Measurements from ENCODE around the gene FAM9C.
"Not testable (repeated sequence)": the region's sequence is repeated elsewhere in the genome, so short reads cannot be mapped to it uniquely, and the experiment has no call there.

FAM9C gene

DNA sequence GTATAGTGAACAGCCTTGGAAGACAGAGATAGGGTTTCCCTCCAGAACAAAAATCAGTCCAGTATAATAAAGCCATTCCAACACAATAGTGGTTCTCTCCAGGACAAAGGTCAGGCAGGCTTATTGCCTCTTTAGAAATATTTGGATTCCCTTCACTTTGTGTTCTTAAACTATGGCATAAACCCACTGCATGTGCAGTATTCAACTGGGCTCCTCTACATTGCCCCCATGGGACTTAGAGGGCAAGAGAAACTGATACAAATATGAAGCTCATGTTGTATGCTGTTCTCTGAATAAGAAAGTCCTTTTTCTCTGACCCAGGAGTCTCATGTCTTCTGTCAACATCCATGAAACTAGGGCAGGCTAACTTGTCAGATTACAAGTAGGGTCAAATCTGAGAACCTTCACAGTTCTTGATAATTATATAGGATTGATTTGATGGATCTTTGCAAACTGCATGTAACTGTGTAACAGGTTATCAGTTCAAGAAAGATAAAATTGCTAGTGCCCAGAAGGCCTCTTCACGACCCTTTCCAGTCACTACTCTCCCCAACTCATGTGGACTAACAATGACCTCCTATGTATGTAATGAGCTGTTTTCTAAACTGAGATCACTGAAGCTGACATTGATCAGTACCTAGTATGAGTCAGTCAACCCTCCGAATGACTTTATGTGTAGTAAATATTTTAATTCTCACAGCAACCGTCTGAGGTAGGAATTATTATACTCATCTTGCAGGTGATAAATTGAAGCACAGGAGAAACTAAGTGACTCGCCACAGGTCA, 31.9 kb upstream of the FAM9C start:
- no peak for DNase-seq (ENCODE audit: low read depth)

DNA sequence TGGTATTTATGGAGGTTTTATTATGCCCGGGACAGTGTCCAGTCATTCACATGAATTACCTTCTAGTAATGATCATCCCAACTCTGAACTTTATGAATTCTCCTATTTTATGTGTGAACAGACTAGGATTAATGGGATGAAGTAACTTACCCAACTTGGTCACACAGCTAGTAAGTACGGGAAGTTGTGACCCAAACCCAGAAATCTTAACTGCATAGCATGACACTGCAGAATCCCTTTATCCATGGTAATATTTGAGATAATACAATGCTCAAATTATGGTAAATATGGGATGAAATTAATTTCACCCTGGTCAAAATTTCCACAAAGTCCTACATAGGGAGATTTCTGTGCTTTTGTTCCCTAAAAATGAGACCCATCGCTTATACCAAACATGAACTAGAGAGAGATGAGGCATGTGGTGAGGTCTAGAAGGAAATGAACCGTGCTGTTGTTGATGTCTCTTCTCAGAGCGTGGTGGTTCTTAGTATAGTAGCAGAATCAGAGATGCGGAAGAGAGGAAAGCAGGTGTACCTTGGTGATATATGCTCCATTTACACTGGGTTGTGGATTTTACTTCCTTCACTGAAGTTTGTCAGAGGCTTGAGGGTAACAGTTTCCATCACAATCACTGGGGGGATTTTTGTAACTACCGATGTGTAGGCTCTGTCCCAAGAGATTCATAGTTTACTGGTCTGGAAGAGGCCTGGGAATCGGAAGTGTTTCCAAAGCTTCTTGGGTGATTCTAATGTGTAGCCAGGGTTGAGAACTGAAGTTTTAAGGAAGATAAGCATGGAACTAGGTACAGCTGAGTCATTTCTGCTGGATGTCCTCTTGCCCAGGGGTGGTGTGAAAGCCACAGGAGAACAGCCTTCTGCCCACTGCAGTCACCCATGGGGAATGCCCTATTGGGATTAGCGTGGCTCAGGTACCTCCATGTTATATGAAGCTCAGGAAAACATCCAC, 30.2 kb upstream of the FAM9C start:
- no peak for DNase-seq (ENCODE audit: low read depth)

- DNase-seq (ENCODE audit: low read depth), result no peak
These were observed 25.5 kb upstream of the FAM9C start for GRCh38 chrX:13069771-13070416.

- no peak for DNase-seq (ENCODE audit: low read depth)
These were observed 24.2 kb upstream of the FAM9C start for GRCh38 chrX:13068651-13069050.

DNA sequence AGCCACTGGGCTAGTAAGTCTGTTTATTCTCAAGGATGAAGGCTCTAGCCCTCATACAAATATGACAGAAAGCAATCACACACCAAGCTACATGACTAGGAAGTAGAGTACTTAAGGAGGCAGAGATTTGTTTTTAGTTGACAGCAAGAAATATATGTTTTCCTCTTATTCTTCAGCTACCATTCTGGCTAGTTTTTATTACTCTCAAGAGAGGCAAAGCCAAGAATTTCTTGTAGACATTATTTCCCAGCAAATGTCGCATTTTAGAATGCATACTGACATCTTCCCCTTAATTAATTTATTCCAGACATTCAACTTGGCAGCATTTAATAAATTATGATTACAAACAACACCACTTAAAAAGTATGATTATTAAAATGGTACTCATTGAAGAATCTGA, 23.4 kb upstream of the FAM9C start:
- no peak for DNase-seq (ENCODE audit: low read depth)

DNA sequence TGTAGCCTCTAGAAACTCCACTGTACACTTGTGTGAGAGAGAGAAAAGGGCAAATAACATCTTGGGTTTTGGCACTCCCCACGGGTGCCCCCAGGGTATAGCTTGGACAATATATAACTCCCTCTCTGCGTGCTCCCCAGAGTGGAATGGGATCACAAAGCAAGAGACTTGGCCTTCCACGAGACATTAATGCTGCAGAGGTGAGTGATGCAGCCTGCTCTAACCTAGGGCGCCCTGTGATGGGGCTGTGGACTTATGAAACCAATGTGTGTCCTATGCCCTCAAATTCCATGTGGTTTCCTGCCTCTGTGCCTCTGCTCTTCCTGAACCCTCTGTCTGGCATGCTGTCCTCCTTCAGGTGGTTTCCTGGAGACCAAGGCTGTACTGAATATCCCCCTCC, 22.0 kb upstream of the FAM9C start:
- DNase-seq (ENCODE audit: low read depth), result no peak

DNA sequence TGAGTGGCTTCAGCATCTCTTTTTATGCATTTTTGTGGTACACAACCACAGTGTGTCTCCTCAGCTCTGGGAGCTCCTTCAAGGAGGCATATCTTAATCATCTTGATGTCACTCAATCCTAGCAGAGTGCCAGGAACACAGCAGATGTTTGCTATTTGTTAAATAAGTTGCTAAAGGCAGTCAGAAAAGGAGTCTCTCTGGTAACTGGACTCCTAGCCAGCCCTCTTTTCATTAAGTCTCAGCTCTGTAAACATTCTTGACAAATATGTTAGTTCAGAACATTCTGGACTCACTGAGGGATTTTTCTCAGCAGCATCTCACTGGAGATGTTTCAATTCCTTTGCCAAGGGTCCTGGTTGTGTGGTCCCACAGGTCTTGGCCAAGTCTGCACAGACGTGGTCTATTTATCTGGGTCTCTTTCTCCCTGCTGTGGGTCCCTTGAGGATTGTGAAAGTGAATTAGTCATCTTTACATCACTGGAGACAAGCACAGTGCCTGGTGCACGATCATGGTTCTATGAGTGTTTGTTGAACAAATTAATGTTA, 20.3 kb upstream of the FAM9C start:
- no peak for DNase-seq (ENCODE audit: low read depth)

- not testable (repeated sequence) for DNase-seq (ENCODE audit: low read depth)
These were observed 18.7 kb upstream of the FAM9C start for GRCh38 chrX:13063124-13063523.

DNA sequence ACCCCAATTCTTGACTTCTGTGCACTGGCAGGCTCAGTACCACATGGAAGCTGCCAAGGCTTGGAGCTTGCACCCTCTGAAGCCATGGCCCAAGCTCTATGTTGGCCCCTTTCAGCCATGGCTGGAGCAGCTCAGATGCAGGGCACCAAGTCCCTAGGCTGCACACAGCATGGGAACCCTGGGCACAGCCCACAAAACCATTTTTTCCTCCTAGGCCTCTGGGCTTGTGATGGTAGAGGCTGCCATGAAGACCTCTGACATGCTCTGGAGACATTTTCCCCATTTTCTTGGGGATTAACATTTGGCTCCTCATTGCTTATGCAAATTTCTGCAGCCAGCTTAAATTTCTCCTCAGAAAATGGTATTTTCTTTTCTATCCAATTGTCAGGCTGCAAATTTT, 17.9 kb upstream of the FAM9C start:
- DNase-seq (ENCODE audit: low read depth), result not testable (repeated sequence)

GRCh38 chrX:13061215-13061708, 16.8 kb upstream of the FAM9C start:
- DNase-seq (ENCODE audit: low read depth), result not testable (repeated sequence)

DNA sequence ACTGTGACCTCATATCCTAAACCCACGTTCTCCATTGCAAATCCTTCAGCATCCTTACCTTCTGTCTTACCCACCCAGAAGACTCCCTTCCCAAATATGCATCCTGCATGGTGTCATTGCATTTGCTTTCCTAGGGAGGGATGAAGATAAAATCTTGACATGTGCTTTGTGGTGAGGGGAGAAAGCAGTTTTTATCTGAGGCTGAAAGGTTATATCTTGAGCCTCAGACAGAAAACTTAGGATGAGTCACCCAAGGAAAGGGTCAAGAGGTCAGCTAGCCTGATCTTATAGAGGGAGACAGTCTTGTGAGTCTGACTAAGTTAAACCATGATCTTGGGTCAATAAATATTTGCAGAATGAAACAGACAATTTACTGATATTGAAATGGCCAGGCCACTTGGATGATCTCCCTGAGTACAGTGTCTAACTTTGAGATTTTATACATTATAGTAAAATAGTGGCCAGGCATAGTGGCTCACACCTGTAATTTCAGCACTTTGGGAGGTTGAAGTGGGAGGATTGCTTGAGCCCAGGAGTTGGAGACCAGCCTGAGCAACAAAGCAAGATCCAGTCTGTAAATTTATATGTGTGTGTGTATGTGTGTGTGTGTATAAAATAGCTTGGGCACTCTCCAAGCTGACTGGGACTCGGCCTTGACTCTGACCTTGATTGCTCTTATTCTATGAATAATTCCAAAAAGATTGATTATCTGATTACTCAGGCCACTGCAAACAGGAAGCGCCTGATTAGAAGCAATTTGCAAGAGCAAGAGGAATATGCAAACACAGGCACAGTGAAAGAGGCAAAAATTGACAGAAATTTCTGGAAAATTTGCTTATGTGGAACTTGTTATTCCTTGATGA, 15.4 kb upstream of the FAM9C start:
- no peak for DNase-seq (ENCODE audit: low read depth)

- DNase-seq (ENCODE audit: low read depth), result no peak
These were observed 11.1 kb upstream of the FAM9C start for GRCh38 chrX:13055486-13055885.

GRCh38 chrX:13053171-13053570, 8.8 kb upstream of the FAM9C start:
- no peak for DNase-seq (ENCODE audit: low read depth)

- peak; percentile 35 for DNase-seq (ENCODE audit: low read depth)
These were observed 7.2 kb upstream of the FAM9C start for GRCh38 chrX:13051529-13052172.

DNA sequence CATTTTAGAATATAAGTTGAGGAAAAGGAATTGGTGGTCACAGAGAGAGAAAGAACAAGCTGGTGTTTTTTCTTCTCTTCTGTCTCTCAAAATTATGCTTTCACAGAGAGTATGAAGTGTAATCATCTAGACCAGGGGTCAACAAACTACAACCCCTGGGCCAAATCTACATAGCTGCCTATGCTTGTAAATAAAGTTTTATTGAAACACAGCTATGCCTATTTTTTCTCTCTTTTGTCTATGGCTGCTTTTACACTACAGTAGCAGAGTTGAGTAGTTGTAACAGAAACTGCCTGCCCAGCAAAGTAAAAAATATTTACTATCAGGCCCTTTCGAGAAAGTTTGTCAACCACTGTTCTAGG, 6.7 kb upstream of the FAM9C start:
- DNase-seq (ENCODE audit: low read depth), result no peak

GRCh38 chrX:13050151-13050550, 5.7 kb upstream of the FAM9C start:
- DNase-seq (ENCODE audit: low read depth), result no peak

GRCh38 chrX:13048280-13048679, 3.9 kb upstream of the FAM9C start:
- no peak for DNase-seq (ENCODE audit: low read depth)

- DNase-seq (ENCODE audit: low read depth), result no peak
These were observed 3.3 kb upstream of the FAM9C start for GRCh38 chrX:13047759-13048158.

DNA sequence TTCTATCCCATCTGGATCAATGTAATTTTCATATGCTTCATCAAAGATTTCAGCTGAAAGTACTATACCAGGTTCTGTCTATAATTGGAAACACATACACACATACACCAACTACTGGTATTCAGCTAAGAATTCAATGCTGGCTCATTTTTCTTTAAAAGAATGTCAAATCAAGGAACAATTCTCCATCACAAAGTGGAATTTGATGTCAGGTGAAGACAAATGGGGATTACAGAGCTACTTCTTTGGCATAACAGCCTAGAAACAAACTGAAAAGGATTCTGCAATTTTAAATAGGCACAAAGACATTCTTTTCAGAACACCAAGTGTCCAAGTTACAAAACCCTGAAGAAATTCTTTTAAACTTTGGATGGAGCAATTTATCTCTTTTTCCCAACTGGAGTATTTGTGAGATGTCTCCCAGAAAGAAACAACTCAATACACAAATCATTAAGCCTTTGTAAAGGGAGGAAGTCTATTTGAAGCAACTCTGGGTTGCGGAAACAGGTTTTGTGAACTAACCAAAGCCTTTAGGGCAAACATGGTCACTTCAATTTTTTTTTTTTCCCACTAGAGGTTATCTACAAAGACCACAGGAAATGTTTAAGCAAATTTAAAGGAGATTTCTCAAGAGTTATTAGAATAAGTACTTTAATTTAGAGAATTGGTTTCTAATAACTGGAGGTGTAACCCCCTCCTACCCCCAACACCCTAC, 1.9 kb upstream of the FAM9C start:
- no peak for DNase-seq (ENCODE audit: low read depth)

GRCh38 chrX:13043938-13044337, 482 bp downstream of the FAM9C start:
- DNase-seq (ENCODE audit: low read depth), result no peak

Data from T follicular helper cell (primary cell).